HCT116 (cell line): Measurements from ENCODE around the gene WDPCP. TPM values are rescaled to one million over a fixed set of nuclear protein-coding genes. Genes with fewer than 3 reads are reported as not detected.

Source experiments
- ATAC-seq: fragments of 200-7000 bp; cut with Tn5 transposase; 2 replicates; pipeline ENCODE4 v1.9.1; 2020; ENCODE audit warnings: mild to moderate bottlenecking, moderate library complexity
- BruUV-seq: library from RNA; stranded (reverse); fragments of 400-500 nt; replicated peaks from 2 replicates; lab custom pipeline; 2021; lab: Mats Ljungman, UMichigan
- CTCF ChIA-PET: fragments of 300-600 bp; sonication (Branson Sonifier 250); formaldehyde crosslinking; loops from one replicate; lab custom pipeline; 2021; ENCODE audit warnings: antibody characterized with exemption; lab: Charles Lee
- POLR2A ChIA-PET: fragments of 300-600, 350-600 bp; sonication (Branson Sonifier 250); formaldehyde crosslinking; loops from one replicate; lab custom pipeline; 2021; ENCODE audit warnings: antibody characterized with exemption; lab: Charles Lee
- RAD21 ChIA-PET, 2 experiments: fragments of 300-600 bp; sonication (Branson Sonifier 250); formaldehyde crosslinking; loops; one replicate each; lab custom pipeline; 2023; ENCODE audit warnings: low total read pairs in 2 of 2; ENCODE audit not compliant: uncharacterized antibody in 2 of 2, unreplicated experiment in 2 of 2, low non-redundant PET in 1 of 2; lab: Charles Lee
- DNase-seq: peaks from one replicate; pipeline ENCODE4 v3.0.0-alpha.2; 2010; ENCODE audit warnings: low read depth, low spot score
- H2AFZ ChIP-seq: fragments of 200-600 bp; shearing (Covaris generic), sonication (generic); 2 replicates; pipeline ENCODE4 v1.6.1; 2017; ENCODE audit warnings: low read depth, mixed run types, mixed read lengths, antibody characterized with exemption, low read length; ENCODE audit not compliant: poor library complexity, severe bottlenecking
- H3K27ac ChIP-seq: 2 replicates; pipeline ENCODE4 v1.5.1; 2012; ENCODE audit warnings: low read depth, low read length
- H3K27me3 ChIP-seq: fragments of 200-600 bp; sonication (generic); 2 replicates; pipeline ENCODE4 v1.6.1; 2016; ENCODE audit warnings: mixed run types, low read length, mixed read lengths; ENCODE audit not compliant: insufficient read depth
- H3K36me3 ChIP-seq, 2 experiments: fragments of 200-500 bp in 1 of 2; fragments of 200-600 bp in 1 of 2; sonication (Bioruptor generic) in 1 of 2; sonication (generic) in 1 of 2; 2 replicates each; pipeline versions ENCODE4 v1.5.1 to v1.6.1; 2014 to 2016; ENCODE audit warnings: low read length in 2 of 2, inconsistent platforms in 1 of 2, mixed read lengths in 1 of 2, mixed run types in 1 of 2; ENCODE audit not compliant: insufficient read depth in 2 of 2, control insufficient read depth in 1 of 2
- H3K4me1 ChIP-seq, 2 experiments: fragments of 200-600 bp in 1 of 2; sonication (generic) in 1 of 2; 2 replicates each; pipeline versions ENCODE4 v1.5.1 to v1.6.1; 2012 to 2017; ENCODE audit warnings: low read length in 2 of 2, inconsistent platforms in 1 of 2, mild to moderate bottlenecking in 1 of 2, mixed read lengths in 1 of 2, mixed run types in 1 of 2, moderate library complexity in 1 of 2; ENCODE audit not compliant: insufficient read depth in 2 of 2, control insufficient read depth in 1 of 2
- H3K4me2 ChIP-seq: fragments of 200-600 bp; sonication (generic); 2 replicates; pipeline ENCODE4 v1.6.1; 2017; ENCODE audit warnings: mixed run types, low read length, mixed read lengths
- H3K4me3 ChIP-seq, 2 experiments: fragments of 200-600 bp in 1 of 2; sonication (generic) in 1 of 2; replicated peaks in 1 of 2; 2 replicates each; pipeline ENCODE4 v1.5.1; 2011 to 2016; ENCODE audit warnings: low read length in 2 of 2, control low read depth in 1 of 2, low read depth in 1 of 2, mild to moderate bottlenecking in 1 of 2, mixed read lengths in 1 of 2, mixed run types in 1 of 2
- H3K79me2 ChIP-seq: fragments of 200-600 bp; sonication (generic); 2 replicates; pipeline ENCODE4 v1.6.1; 2017; ENCODE audit warnings: mild to moderate bottlenecking, mixed run types, low read length, moderate library complexity, mixed read lengths; ENCODE audit not compliant: insufficient read depth
- H3K9ac ChIP-seq: fragments of 200-600 bp; sonication (generic); 2 replicates; pipeline ENCODE4 v1.6.1; 2016; ENCODE audit warnings: low read length, mixed read lengths
- H3K9me2 ChIP-seq: fragments of 200-600 bp; sonication (generic), shearing (Covaris generic); 2 replicates; pipeline ENCODE4 v1.6.1; 2017; ENCODE audit warnings: mixed run types, mild to moderate bottlenecking, moderate library complexity; ENCODE audit not compliant: insufficient read depth
- H3K9me3 ChIP-seq, 2 experiments: fragments of 200-500 bp in 1 of 2; fragments of 200-600 bp in 1 of 2; sonication (Bioruptor generic) in 1 of 2; sonication (generic) in 1 of 2; 2 replicates each; pipeline ENCODE4 v1.6.1; 2014 to 2017; ENCODE audit warnings: low read length in 2 of 2, mixed read lengths in 2 of 2, inconsistent platforms in 1 of 2, low read depth in 1 of 2, mild to moderate bottlenecking in 1 of 2, mixed run types in 1 of 2, moderate library complexity in 1 of 2; ENCODE audit not compliant: control insufficient read depth in 1 of 2, insufficient read depth in 1 of 2
- H4K20me1 ChIP-seq: fragments of 200-600 bp; sonication (generic), shearing (Covaris generic); 2 replicates; pipeline ENCODE4 v1.6.1; 2017; ENCODE audit warnings: mixed run types, mild to moderate bottlenecking, moderate library complexity; ENCODE audit not compliant: insufficient read depth
- ELF1 ChIP-seq: IDR thresholded peaks from 2 replicates; pipeline ENCODE4 v1.6.1; 2012; ENCODE audit warnings: low read depth, borderline replicate concordance
- FOSL1 ChIP-seq: IDR thresholded peaks from 2 replicates; pipeline ENCODE4 v1.6.1; 2012; ENCODE audit warnings: low read depth
- JUND ChIP-seq: IDR thresholded peaks from 2 replicates; pipeline ENCODE4 v1.6.1; 2012
- REST ChIP-seq: IDR thresholded peaks from 2 replicates; pipeline ENCODE4 v1.6.1; 2012; ENCODE audit warnings: low read depth
- SP1 ChIP-seq: IDR thresholded peaks from 2 replicates; pipeline ENCODE4 v1.6.1; 2012; ENCODE audit warnings: low read depth
- SRF ChIP-seq: IDR thresholded peaks from 2 replicates; pipeline ENCODE4 v1.6.1; 2012; ENCODE audit warnings: low read depth
- YY1 ChIP-seq: IDR thresholded peaks from 2 replicates; pipeline ENCODE4 v1.6.1; 2011; ENCODE audit warnings: low read length, low read depth, moderate library complexity, mild to moderate bottlenecking; ENCODE audit not compliant: insufficient replicate concordance; ENCODE audit errors: extremely low read depth
- ZBTB33 ChIP-seq: IDR thresholded peaks from 2 replicates; pipeline ENCODE4 v1.6.1; 2011; ENCODE audit warnings: mild to moderate bottlenecking, low read length, moderate library complexity; ENCODE audit not compliant: insufficient replicate concordance; ENCODE audit errors: extremely low read depth
- ZNF274 ChIP-seq: fragments of 200-500 bp; sonication (Bioruptor generic); IDR thresholded peaks from 2 replicates; pipeline ENCODE4 v1.6.1; 2014; ENCODE audit warnings: mild to moderate bottlenecking, low read depth, low read length, inconsistent platforms
- intact Hi-C: fragments of 100-400 bp; cut with micrococcal nuclease; formaldehyde crosslinking; loops from 2 replicates; pipeline ENCODE4 v1.10.0; 2022
- total RNA-seq: library from RNA; stranded (reverse); gene quantifications from one replicate; pipeline ENCODE4 v1.2.1, GENCODE V29; 2021; ENCODE audit not compliant: unreplicated experiment

The WDPCP gene
- total RNA-seq, 1 experiment from 2014 or later: 4.1 TPM

- TF ChIP-seq FOSL1 (no peak), REST (no peak), JUND (no peak), SRF (no peak)
- Histone ChIP-seq H3K36me3 (peaks cover 40% of the 10 kb centered on the region in 2 experiments), H3K4me2 (no peak overlapping the region), H3K27ac (no peak overlapping the region), H3K4me1 (no peaks in the 10 kb centered on the region), H3K4me3 (no peak overlapping the region), H3K27me3 (no peaks in the 10 kb centered on the region), H3K9me3 (no peaks in the 10 kb centered on the region), H3K9me2 (no peaks in the 10 kb centered on the region), H4K20me1 (no peaks in the 10 kb centered on the region), H2AFZ (no peak overlapping the region), H3K9ac (no peak overlapping the region), H3K79me2 (peaks cover 52% of the 10 kb centered on the region)
- RAD21 ChIA-PET: no interaction called here
- intact Hi-C loops: no loop called here
- BruUV-seq: no TSS peak
- DNase-seq: no peak
- POLR2A ChIA-PET: no interaction called here
- CTCF ChIA-PET: interaction anchor here (1.3 kb wide), 1 partner anchor 55 kb away, joined by 3 read pairs; no protein-coding TSS in a partner anchor
- no peak for ATAC-seq
Observed at GRCh38 chr2:63598981-63599380, 10.7 kb upstream of the WDPCP start.

DNA sequence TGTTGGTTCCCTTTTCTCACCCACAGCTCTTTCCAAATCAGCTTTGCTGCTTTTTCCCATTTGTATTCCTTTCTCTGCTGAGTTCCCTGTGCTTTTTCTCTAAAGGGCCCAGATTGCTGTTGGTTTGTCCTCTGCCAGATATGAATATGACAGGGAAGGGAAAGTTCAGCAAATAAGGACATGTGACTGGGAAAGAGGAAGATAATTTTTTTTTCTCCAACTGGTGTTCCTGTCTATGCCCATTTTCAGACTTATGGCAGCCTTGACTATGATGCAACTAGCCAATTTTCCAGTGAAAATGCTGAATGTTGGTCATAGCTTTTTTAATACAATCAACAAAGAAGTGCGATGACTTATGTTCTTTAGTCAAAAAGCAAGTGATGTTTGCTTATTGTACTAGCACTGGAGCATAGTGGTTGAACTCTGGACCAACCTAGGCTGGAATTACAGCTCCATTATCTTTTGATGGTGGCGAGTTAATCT is 8.2 kb upstream of the WDPCP start:
- POLR2A ChIA-PET: no interaction called here
- Histone ChIP-seq H3K9me3 (no peaks in the 10 kb centered on the region), H3K36me3 (peaks cover 31 to 32% of the 10 kb centered on the region in 2 experiments), H2AFZ (no peak overlapping the region), H3K79me2 (peaks cover 77% of the 10 kb centered on the region), H3K27ac (no peak overlapping the region), H3K4me1 (no peaks in the 10 kb centered on the region), H3K4me2 (no peak overlapping the region), H3K9ac (no peak overlapping the region), H3K4me3 (no peak overlapping the region), H3K9me2 (no peaks in the 10 kb centered on the region), H4K20me1 (no peaks in the 10 kb centered on the region), H3K27me3 (no peaks in the 10 kb centered on the region)
- no peak for DNase-seq
- RAD21 ChIA-PET: no interaction called here
- CTCF ChIA-PET: no interaction called here
- ATAC-seq: no peak
- BruUV-seq: no TSS peak
- no peak for TF ChIP-seq SP1
- TF ChIP-seq ELF1: no peak
- no peak for TF ChIP-seq YY1
- no peak for TF ChIP-seq SRF
- no peak for TF ChIP-seq ZNF274
- no peak for TF ChIP-seq ZBTB33
- TF ChIP-seq JUND: no peak
- intact Hi-C loops: no loop called here
